GM12878 (cell line): ENCODE measurements around the gene PFKFB1. TPM values are rescaled to one million over a fixed set of nuclear protein-coding genes. Genes with fewer than 3 reads are reported as not detected.

Experiments
- ATAC-seq: fragments of 200-7000 bp; cut with Tn5 transposase; 3 replicates; pipeline ENCODE4 v1.9.1; 2020; ENCODE audit warnings: mild to moderate bottlenecking, moderate library complexity
- BruUV-seq: library from RNA; stranded (reverse); fragments of 400-500 nt; replicated peaks from 2 replicates; lab custom pipeline; 2021; lab: Mats Ljungman, UMichigan
- CTCF ChIA-PET: fragments of 300-600 bp; sonication (Branson Sonifier 250); formaldehyde crosslinking; extraction: SDS; loops from one replicate; lab custom pipeline; 2021; ENCODE audit warnings: inconsistent platforms; lab: Yijun Ruan, JAX
- POLR2A ChIA-PET: fragments of 350-600 bp; formaldehyde crosslinking; extraction: SDS; loops from one replicate; lab custom pipeline; 2021; ENCODE audit warnings: inconsistent platforms; lab: Charles Lee
- RAD21 ChIA-PET: fragments of 300-600 bp; sonication (Branson Sonifier 250); formaldehyde crosslinking; loops from one replicate; lab custom pipeline; 2023; ENCODE audit warnings: antibody characterized with exemption; ENCODE audit not compliant: unreplicated experiment; lab: Charles Lee
- SMC1A ChIA-PET: fragments of 300-600 bp; sonication (Branson Sonifier 250); formaldehyde crosslinking; loops from one replicate; lab custom pipeline; 2023; ENCODE audit not compliant: unreplicated experiment, uncharacterized antibody; lab: Charles Lee
- DNase-seq: peaks from one replicate; pipeline ENCODE4 v3.0.0-alpha.2; 2011; ENCODE audit warnings: low read depth, low spot score
- FAIRE-seq: peaks from 3 replicates; lab custom pipeline; 2011; peaks lifted over from hg19 to GRCh38; lab: Jason Lieb, UNC
- H2AFZ ChIP-seq: 2 replicates; pipeline ENCODE4 v1.6.0; 2011; ENCODE audit warnings: low read depth, low read length, control low read depth; ENCODE audit not compliant: control insufficient read depth
- H3K27ac ChIP-seq: 2 replicates; pipeline ENCODE4 v1.5.1; 2011; ENCODE audit warnings: control low read depth; ENCODE audit not compliant: control insufficient read depth, insufficient read depth
- H3K27me3 ChIP-seq, 2 experiments: replicated peaks in 1 of 2; 2 replicates each; pipeline versions ENCODE4 v1.6.0 to v1.6.1; 2011; ENCODE audit warnings: low read length in 1 of 2; ENCODE audit not compliant: control insufficient read depth in 2 of 2, insufficient read depth in 2 of 2
- H3K36me3 ChIP-seq, 2 experiments: 2 replicates each; pipeline ENCODE4 v1.5.1; 2011; ENCODE audit warnings: low read length in 1 of 2; ENCODE audit not compliant: control insufficient read depth in 2 of 2, insufficient read depth in 2 of 2
- H3K4me1 ChIP-seq: 2 replicates; pipeline ENCODE4 v1.6.1; 2011; ENCODE audit warnings: mild to moderate bottlenecking, low read length, moderate library complexity, mixed read lengths; ENCODE audit not compliant: control insufficient read depth, insufficient read depth
- H3K4me2 ChIP-seq: 2 replicates; pipeline ENCODE4 v1.6.0; 2011; ENCODE audit warnings: control low read depth; ENCODE audit not compliant: control insufficient read depth, insufficient read depth
- H3K4me3 ChIP-seq: fragments of 200-600 bp; sonication (generic); 2 replicates; pipeline ENCODE4 v1.5.1; 2016
- H3K79me2 ChIP-seq: 2 replicates; pipeline ENCODE4 v1.6.0; 2011; ENCODE audit warnings: low read length; ENCODE audit not compliant: control insufficient read depth, insufficient read depth
- H3K9ac ChIP-seq: 2 replicates; pipeline ENCODE4 v1.8.0; 2011; ENCODE audit warnings: low read length, control low read depth, mixed read lengths; ENCODE audit not compliant: control insufficient read depth, insufficient read depth
- H3K9me3 ChIP-seq: replicated peaks from 3 replicates; pipeline ENCODE4 v1.5.1; 2011; ENCODE audit warnings: mild to moderate bottlenecking, low read length; ENCODE audit not compliant: control insufficient read depth, insufficient read depth
- H4K20me1 ChIP-seq: 2 replicates; pipeline ENCODE4 v1.6.0; 2011; ENCODE audit not compliant: control insufficient read depth, insufficient read depth
- CBX3 ChIP-seq: fragments of 200-600 bp; sonication (generic); IDR thresholded peaks from 2 replicates; pipeline ENCODE4 v1.6.1; 2016; ENCODE audit warnings: low read depth, borderline replicate concordance
- CHD4 ChIP-seq: fragments of 200-600 bp; sonication (generic); IDR thresholded peaks from 2 replicates; pipeline ENCODE4 v1.6.1; 2016; ENCODE audit warnings: mild to moderate bottlenecking
- LARP7 ChIP-seq: fragments of 450-650 bp; IDR thresholded peaks from 2 replicates; pipeline ENCODE4 v1.6.1; 2017; ENCODE audit warnings: mild to moderate bottlenecking
- NFYA ChIP-seq: IDR thresholded peaks from 2 replicates; pipeline ENCODE4 v1.6.1; 2011; ENCODE audit warnings: low read depth, mild to moderate bottlenecking, low read length, improper control_type of control experiment, borderline replicate concordance
- in situ Hi-C: fragments of 300-500 bp; cut with MboI; formaldehyde crosslinking; loops from 9 replicates; pipeline ENCODE4 v1.14.3; 2018; ENCODE audit warnings: mixed read lengths
- intact Hi-C: fragments of 100-400 bp; cut with micrococcal nuclease; formaldehyde crosslinking; loops from one replicate; pipeline ENCODE4 v1.14.2; 2022; ENCODE audit not compliant: unreplicated experiment
- polyA plus RNA-seq, 11 experiments: library from polyadenylated mRNA; depleted of rRNA in 4 of 11; unstranded in 6 of 11; stranded (reverse) in 5 of 11; fragments of >200 nt; fragmentation: Nextera tagmentation in 4 of 11; fragmentation: Illumina TruSeq in 1 of 11; extraction: Ambion mirVana in 4 of 11; extraction: Trizol in 1 of 11; gene quantifications; 1 replicate in 1 of 11; 2 replicates in 10 of 11; pipeline versions ENCODE4 v1.2.1 to v1.2.3, GENCODE V29; 2011 to 2016; ENCODE audit warnings: inconsistent platforms in 2 of 11, missing spikeins in 2 of 11, low read depth in 1 of 11
- total RNA-seq, 4 experiments: library from RNA; depleted of rRNA in 3 of 4; stranded (reverse); fragments of >200 nt in 3 of 4; fragmentation: Illumina TruSeq in 1 of 4; extraction: Trizol in 1 of 4; gene quantifications; 2 replicates each; pipeline versions ENCODE4 v1.2.1 to v1.2.3, GENCODE V29; 2013 to 2021
- TF ChIP-seq, protein P1 (sequence below): IDR thresholded peaks from 2 replicates; pipeline ENCODE4 v1.6.1; 2011; ENCODE audit warnings: borderline replicate concordance, low read depth, mild to moderate bottlenecking, moderate library complexity, low read length; ENCODE audit not compliant: insufficient read depth, poor library complexity, severe bottlenecking
- TF ChIP-seq, protein P2 (sequence below): fragments of 150-350 bp; IDR thresholded peaks from 2 replicates; pipeline ENCODE4 v1.6.1; 2016; ENCODE audit warnings: low read depth, low read length
- TF ChIP-seq, protein P3 (sequence below): IDR thresholded peaks from 2 replicates; pipeline ENCODE4 v1.6.1; 2012; ENCODE audit warnings: low read depth, low read length, improper control_type of control experiment
- TF ChIP-seq, protein P4 (sequence below): fragments of 450-650 bp; IDR thresholded peaks from 2 replicates; pipeline ENCODE4 v1.6.1; 2018; ENCODE audit warnings: borderline replicate concordance, mild to moderate bottlenecking; ENCODE audit not compliant: partially characterized antibody
- TF ChIP-seq, protein P5 (sequence below): fragments of 450-650 bp; IDR thresholded peaks from 2 replicates; pipeline ENCODE4 v1.6.1; 2017; ENCODE audit warnings: mild to moderate bottlenecking, low read depth, inconsistent platforms; ENCODE audit not compliant: poor library complexity, severe bottlenecking

Gene PFKFB1
- total and polyA plus RNA-seq, 10 of the 15 experiments (the other 5 are each of a cell fraction or from before 2014, with no cell fraction given) = 0.13 to 0.59 (median 0.37) TPM

DNA sequence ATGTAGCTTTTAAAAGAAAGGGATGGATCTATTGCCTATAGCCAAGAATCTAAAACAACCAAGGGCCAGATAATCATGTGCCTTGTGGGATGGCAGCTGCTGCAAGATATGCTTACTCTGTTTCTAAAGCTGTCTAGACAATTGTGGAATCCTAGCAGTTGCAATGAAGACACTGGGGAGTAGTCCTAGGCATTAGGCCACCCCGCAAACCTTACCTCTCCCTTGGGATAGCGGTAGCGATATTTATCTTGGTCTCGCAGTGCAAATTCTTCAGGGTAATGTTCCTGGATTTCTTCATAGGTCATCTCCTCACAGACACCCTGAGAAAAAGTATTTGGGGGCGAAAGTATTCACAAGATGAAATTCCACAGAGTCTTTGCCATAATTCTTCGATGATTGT lies 48.8 kb downstream of the PFKFB1 start (continued):
- TF ChIP-seq, protein P1, sequence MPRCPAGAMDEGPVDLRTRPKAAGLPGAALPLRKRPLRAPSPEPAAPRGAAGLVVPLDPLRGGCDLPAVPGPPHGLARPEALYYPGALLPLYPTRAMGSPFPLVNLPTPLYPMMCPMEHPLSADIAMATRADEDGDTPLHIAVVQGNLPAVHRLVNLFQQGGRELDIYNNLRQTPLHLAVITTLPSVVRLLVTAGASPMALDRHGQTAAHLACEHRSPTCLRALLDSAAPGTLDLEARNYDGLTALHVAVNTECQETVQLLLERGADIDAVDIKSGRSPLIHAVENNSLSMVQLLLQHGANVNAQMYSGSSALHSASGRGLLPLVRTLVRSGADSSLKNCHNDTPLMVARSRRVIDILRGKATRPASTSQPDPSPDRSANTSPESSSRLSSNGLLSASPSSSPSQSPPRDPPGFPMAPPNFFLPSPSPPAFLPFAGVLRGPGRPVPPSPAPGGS = no peak
- no peak for TF ChIP-seq NFYA

DNA sequence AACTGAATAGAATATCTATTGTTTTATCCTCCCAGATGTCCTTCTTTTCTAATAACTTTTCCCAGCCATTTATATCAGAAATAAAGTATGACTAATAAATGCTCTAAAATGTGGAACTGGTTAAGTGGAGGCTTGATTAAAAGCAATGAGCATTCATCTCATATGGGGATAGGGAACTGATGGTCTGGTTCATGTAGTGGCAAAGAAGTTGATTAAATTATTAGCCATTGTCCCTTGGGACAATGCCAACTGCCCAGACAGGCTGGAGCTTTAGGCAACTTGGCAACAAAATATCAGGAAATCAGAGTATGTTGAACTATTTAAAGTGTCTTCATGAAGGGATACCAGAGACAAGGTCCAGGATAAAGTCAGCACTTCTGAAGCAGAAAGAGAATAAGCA lies 49.2 kb downstream of the PFKFB1 start:
- Histone ChIP-seq H2AFZ (no peak overlapping the region), H3K27ac (no peak overlapping the region), H4K20me1 (no peaks in the 10 kb centered on the region), H3K4me1 (no peaks in the 10 kb centered on the region), H3K79me2 (no peaks in the 10 kb centered on the region), H3K36me3 (no peaks in the 10 kb centered on the region), H3K4me3 (no peak overlapping the region), H3K9me3 (no peaks in the 10 kb centered on the region), H3K27me3 (no peaks in the 10 kb centered on the region), H3K9ac (no peak overlapping the region), H3K4me2 (no peak overlapping the region)
- CTCF ChIA-PET = no interaction called here
- no peak for DNase-seq
- no peak for TF ChIP-seq LARP7
- no peak for TF ChIP-seq CHD4
- no peak for TF ChIP-seq CBX3
- TF ChIP-seq, protein P2, sequence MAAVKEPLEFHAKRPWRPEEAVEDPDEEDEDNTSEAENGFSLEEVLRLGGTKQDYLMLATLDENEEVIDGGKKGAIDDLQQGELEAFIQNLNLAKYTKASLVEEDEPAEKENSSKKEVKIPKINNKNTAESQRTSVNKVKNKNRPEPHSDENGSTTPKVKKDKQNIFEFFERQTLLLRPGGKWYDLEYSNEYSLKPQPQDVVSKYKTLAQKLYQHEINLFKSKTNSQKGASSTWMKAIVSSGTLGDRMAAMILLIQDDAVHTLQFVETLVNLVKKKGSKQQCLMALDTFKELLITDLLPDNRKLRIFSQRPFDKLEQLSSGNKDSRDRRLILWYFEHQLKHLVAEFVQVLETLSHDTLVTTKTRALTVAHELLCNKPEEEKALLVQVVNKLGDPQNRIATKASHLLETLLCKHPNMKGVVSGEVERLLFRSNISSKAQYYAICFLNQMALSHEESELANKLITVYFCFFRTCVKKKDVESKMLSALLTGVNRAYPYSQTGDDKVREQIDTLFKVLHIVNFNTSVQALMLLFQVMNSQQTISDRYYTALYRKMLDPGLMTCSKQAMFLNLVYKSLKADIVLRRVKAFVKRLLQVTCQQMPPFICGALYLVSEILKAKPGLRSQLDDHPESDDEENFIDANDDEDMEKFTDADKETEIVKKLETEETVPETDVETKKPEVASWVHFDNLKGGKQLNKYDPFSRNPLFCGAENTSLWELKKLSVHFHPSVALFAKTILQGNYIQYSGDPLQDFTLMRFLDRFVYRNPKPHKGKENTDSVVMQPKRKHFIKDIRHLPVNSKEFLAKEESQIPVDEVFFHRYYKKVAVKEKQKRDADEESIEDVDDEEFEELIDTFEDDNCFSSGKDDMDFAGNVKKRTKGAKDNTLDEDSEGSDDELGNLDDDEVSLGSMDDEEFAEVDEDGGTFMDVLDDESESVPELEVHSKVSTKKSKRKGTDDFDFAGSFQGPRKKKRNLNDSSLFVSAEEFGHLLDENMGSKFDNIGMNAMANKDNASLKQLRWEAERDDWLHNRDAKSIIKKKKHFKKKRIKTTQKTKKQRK = no peak
- TF ChIP-seq, protein P3, sequence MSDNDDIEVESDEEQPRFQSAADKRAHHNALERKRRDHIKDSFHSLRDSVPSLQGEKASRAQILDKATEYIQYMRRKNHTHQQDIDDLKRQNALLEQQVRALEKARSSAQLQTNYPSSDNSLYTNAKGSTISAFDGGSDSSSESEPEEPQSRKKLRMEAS = no peak
- TF ChIP-seq, protein P4, sequence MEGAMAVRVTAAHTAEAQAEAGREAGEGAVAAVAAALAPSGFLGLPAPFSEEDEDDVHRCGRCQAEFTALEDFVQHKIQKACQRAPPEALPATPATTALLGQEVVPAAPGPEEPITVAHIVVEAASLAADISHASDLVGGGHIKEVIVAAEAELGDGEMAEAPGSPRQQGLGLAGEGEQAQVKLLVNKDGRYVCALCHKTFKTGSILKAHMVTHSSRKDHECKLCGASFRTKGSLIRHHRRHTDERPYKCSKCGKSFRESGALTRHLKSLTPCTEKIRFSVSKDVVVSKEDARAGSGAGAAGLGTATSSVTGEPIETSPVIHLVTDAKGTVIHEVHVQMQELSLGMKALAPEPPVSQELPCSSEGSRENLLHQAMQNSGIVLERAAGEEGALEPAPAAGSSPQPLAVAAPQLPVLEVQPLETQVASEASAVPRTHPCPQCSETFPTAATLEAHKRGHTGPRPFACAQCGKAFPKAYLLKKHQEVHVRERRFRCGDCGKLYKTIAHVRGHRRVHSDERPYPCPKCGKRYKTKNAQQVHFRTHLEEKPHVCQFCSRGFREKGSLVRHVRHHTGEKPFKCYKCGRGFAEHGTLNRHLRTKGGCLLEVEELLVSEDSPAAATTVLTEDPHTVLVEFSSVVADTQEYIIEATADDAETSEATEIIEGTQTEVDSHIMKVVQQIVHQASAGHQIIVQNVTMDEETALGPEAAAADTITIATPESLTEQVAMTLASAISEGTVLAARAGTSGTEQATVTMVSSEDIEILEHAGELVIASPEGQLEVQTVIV = no peak
- TF ChIP-seq NFYA = no peak
- TF ChIP-seq, protein P5, sequence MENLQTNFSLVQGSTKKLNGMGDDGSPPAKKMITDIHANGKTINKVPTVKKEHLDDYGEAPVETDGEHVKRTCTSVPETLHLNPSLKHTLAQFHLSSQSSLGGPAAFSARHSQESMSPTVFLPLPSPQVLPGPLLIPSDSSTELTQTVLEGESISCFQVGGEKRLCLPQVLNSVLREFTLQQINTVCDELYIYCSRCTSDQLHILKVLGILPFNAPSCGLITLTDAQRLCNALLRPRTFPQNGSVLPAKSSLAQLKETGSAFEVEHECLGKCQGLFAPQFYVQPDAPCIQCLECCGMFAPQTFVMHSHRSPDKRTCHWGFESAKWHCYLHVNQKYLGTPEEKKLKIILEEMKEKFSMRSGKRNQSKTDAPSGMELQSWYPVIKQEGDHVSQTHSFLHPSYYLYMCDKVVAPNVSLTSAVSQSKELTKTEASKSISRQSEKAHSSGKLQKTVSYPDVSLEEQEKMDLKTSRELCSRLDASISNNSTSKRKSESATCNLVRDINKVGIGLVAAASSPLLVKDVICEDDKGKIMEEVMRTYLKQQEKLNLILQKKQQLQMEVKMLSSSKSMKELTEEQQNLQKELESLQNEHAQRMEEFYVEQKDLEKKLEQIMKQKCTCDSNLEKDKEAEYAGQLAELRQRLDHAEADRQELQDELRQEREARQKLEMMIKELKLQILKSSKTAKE = no peak
- RAD21 ChIA-PET = no interaction called here
- POLR2A ChIA-PET = no interaction called here
- intact Hi-C loops = no loop called here
- in situ Hi-C loops = no loop called here
- no TSS peak for BruUV-seq
- SMC1A ChIA-PET = no interaction called here
- ATAC-seq = no peak
- FAIRE-seq = no peak
